ENCODE results near the gene PHF1.

GRCh38 chr6:33450434-33450833, 39.6 kb downstream of the PHF1 start:
- TF ChIP-seq CENPX (CRISPR knock-in tag; IDR thresholded peaks at IDR 0.05), result no peak
- no peak for TF ChIP-seq GABPB1 (CRISPR knock-in tag; IDR thresholded peaks at IDR 0.05)
- no peak for TF ChIP-seq SAP130 (CRISPR knock-in tag; IDR thresholded peaks at IDR 0.05; ENCODE audit: low read depth)
- no peak for TF ChIP-seq REST (IDR thresholded peaks at IDR 0.05; ENCODE audit: borderline replicate concordance in 1 of 2, low read depth in 1 of 2, low read length in 2 of 2)
- no peak for TF ChIP-seq RXRA (CRISPR knock-in tag; IDR thresholded peaks at IDR 0.05)
- TF ChIP-seq ZBTB1 (CRISPR knock-in tag; IDR thresholded peaks at IDR 0.05; ENCODE audit: borderline replicate concordance), result no peak
